ENCODE measurements around the gene HBG1. TPM values are rescaled to one million over a fixed set of nuclear protein-coding genes. Genes with fewer than 3 reads are reported as not detected.

The HBG1 gene
- polyA plus RNA-seq, 3 donors = not detected

DNA sequence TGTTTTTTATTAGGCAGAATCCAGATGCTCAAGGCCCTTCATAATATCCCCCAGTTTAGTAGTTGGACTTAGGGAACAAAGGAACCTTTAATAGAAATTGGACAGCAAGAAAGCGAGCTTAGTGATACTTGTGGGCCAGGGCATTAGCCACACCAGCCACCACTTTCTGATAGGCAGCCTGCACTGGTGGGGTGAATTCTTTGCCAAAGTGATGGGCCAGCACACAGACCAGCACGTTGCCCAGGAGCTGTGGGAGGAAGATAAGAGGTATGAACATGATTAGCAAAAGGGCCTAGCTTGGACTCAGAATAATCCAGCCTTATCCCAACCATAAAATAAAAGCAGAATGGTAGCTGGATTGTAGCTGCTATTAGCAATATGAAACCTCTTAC is 24.2 kb downstream of the HBG1 start:
- Histone ChIP-seq H2AFZ (ENCODE audit: insufficient read depth, low read depth, low read length, poor library complexity, severe bottlenecking) (no peak overlapping the region), H3K9ac (ENCODE audit: insufficient read depth, low read length, poor library complexity, severe bottlenecking) (no peak overlapping the region), H3K4me2 (replicated peaks; ENCODE audit: extremely low read depth, low read length, poor library complexity, severe bottlenecking) (no peak overlapping the region), H3K36me3 (replicated peaks in 1 of 2; ENCODE audit: control insufficient read depth in 1 of 2, insufficient read depth in 2 of 2, low read length in 2 of 2) (no peaks in the 10 kb centered on the region), H3K27ac (ENCODE audit: low read depth in 1 of 2, low read length in 2 of 2) (no peak overlapping the region), H3K9me3 (replicated peaks in 1 of 2; ENCODE audit: control insufficient read depth in 1 of 2, insufficient read depth in 1 of 2, low read length in 2 of 2) (no peaks in the 10 kb centered on the region), H4K20me1 (ENCODE audit: insufficient read depth, low read length) (no peaks in the 10 kb centered on the region), H3K79me2 (ENCODE audit: insufficient read depth, low read length) (no peaks in the 10 kb centered on the region), H3K27me3 (ENCODE audit: control insufficient read depth in 2 of 2, insufficient read depth in 2 of 2, low read length in 2 of 2) (no peaks in the 10 kb centered on the region), H3K4me1 (ENCODE audit: control insufficient read depth in 1 of 2, insufficient read depth in 2 of 2, low read length in 2 of 2) (no peaks in the 10 kb centered on the region), H3K4me3 (replicated peaks in 1 of 3; ENCODE audit: low read depth in 2 of 3, low read length in 3 of 3) (no peak overlapping the region)
- no CpG with 5 or more reads among the region's 2 CpGs for WGBS (ENCODE audit: insufficient coverage)
- TF ChIP-seq, protein P1, sequence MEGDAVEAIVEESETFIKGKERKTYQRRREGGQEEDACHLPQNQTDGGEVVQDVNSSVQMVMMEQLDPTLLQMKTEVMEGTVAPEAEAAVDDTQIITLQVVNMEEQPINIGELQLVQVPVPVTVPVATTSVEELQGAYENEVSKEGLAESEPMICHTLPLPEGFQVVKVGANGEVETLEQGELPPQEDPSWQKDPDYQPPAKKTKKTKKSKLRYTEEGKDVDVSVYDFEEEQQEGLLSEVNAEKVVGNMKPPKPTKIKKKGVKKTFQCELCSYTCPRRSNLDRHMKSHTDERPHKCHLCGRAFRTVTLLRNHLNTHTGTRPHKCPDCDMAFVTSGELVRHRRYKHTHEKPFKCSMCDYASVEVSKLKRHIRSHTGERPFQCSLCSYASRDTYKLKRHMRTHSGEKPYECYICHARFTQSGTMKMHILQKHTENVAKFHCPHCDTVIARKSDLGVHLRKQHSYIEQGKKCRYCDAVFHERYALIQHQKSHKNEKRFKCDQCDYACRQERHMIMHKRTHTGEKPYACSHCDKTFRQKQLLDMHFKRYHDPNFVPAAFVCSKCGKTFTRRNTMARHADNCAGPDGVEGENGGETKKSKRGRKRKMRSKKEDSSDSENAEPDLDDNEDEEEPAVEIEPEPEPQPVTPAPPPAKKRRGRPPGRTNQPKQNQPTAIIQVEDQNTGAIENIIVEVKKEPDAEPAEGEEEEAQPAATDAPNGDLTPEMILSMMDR (IDR thresholded peaks at IDR 0.05) = no peak
- Mint-ChIP-seq H3K36me3 (no peaks in the 10 kb centered on the region), H3K4me3 (no peak overlapping the region), H3K4me1 (no peaks in the 10 kb centered on the region), H3K27me3 (ENCODE audit: low read depth in 3 of 3) (peaks cover 0 to 2% (median 0%) of the 10 kb centered on the region in 3 donors), H3K27ac (no peak overlapping the region), H3K9me3 (peaks cover 3 to 12% (median 7%) of the 10 kb centered on the region in 7 donors)
- intact Hi-C loops (cut with micrococcal nuclease) = no loop called here
- DNase-seq = no peak

DNA sequence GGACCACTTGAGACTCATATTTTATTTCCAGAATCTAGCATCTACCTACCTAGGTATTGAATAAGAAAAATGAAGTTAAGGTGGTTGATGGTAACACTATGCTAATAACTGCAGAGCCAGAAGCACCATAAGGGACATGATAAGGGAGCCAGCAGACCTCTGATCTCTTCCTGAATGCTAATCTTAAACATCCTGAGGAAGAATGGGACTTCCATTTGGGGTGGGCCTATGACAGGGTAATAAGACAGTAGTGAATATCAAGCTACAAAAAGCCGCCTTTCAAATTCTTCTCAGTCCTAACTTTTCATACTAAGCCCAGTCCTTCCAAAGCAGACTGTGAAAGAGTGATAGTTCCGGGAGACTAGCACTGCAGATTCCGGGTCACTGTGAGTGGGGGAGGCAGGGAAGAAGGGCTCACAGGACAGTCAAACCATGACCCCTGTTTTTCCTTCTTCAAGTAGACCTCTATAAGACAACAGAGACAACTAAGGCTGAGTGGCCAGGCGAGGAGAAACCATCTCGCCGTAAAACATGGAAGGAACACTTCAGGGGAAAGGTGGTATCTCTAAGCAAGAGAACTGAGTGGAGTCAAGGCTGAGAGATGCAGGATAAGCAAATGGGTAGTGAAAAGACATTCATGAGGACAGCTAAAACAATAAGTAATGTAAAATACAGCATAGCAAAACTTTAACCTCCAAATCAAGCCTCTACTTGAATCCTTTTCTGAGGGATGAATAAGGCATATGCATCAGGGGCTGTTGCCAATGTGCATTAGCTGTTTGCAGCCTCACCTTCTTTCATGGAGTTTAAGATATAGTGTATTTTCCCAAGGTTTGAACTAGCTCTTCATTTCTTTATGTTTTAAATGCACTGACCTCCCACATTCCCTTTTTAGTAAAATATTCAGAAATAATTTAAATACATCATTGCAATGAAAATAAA is 24.8 kb downstream of the HBG1 start:
- Mint-ChIP-seq H3K4me3 (no peak overlapping the region), H3K9me3 (peaks cover 3 to 12% (median 7%) of the 10 kb centered on the region in 7 donors), H3K27ac (no peak overlapping the region), H3K4me1 (no peaks in the 10 kb centered on the region), H3K27me3 (ENCODE audit: low read depth in 3 of 3) (peaks cover 0 to 2% (median 0%) of the 10 kb centered on the region in 3 donors), H3K36me3 (no peaks in the 10 kb centered on the region)
- Histone ChIP-seq H3K9me3 (replicated peaks in 1 of 2; ENCODE audit: control insufficient read depth in 1 of 2, insufficient read depth in 1 of 2, low read length in 2 of 2) (no peaks in the 10 kb centered on the region), H3K27me3 (ENCODE audit: control insufficient read depth in 2 of 2, insufficient read depth in 2 of 2, low read length in 2 of 2) (no peaks in the 10 kb centered on the region), H3K36me3 (replicated peaks in 1 of 2; ENCODE audit: control insufficient read depth in 1 of 2, insufficient read depth in 2 of 2, low read length in 2 of 2) (no peaks in the 10 kb centered on the region), H3K27ac (ENCODE audit: low read depth in 1 of 2, low read length in 2 of 2) (no peak overlapping the region), H3K9ac (ENCODE audit: insufficient read depth, low read length, poor library complexity, severe bottlenecking) (no peak overlapping the region), H3K4me3 (replicated peaks in 1 of 3; ENCODE audit: low read depth in 2 of 3, low read length in 3 of 3) (no peak overlapping the region), H4K20me1 (ENCODE audit: insufficient read depth, low read length) (no peaks in the 10 kb centered on the region), H3K79me2 (ENCODE audit: insufficient read depth, low read length) (no peaks in the 10 kb centered on the region), H3K4me2 (replicated peaks; ENCODE audit: extremely low read depth, low read length, poor library complexity, severe bottlenecking) (no peak overlapping the region), H3K4me1 (ENCODE audit: control insufficient read depth in 1 of 2, insufficient read depth in 2 of 2, low read length in 2 of 2) (no peaks in the 10 kb centered on the region), H2AFZ (ENCODE audit: insufficient read depth, low read depth, low read length, poor library complexity, severe bottlenecking) (no peak overlapping the region)
- DNase-seq = no peak
- WGBS (ENCODE audit: insufficient coverage) = no CpG with 5 or more reads among the region's 6 CpGs
- TF ChIP-seq, protein P1 (IDR thresholded peaks at IDR 0.05) = no peak
- intact Hi-C loops (cut with micrococcal nuclease) = no loop called here
